Measurements from ENCODE around the gene DYSF. TPM values are rescaled to one million over a fixed set of nuclear protein-coding genes. Genes with fewer than 3 reads are reported as not detected.

Gene DYSF
- total and polyA plus RNA-seq, 2 donors (not counting 3 experiments of a cell fraction or from before 2014, with no cell fraction given), result 50.9 to 152 TPM

DNA sequence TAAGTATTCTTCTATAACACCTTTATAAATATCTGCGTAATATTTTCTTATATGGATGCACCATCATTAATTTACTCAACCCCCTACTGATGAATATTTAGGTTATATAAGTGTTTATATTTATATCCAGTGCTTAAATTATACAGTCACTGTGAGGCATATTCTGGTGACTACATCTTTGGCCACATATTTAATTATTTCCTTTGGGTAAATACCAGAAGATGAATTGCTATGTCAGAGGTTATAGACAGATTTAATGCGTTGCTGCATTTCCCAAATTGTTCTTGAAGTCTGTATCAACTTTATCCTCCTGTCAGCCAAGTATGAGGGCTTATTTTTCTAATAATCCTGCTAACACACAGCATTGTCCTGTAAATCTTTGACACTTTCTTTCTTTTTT lies 18.7 kb downstream of the DYSF start:
- H3K9me1 ChIP-seq (replicated peaks; ENCODE audit: control insufficient read depth, extremely low read depth, insufficient read depth, low read length), result no peaks in the 10 kb centered on the region
- no peak for TF ChIP-seq JUN (IDR thresholded peaks at IDR 0.05; ENCODE audit: borderline replicate concordance, insufficient read depth, insufficient read length, low read depth)
- TF ChIP-seq MYC (IDR thresholded peaks at IDR 0.05; ENCODE audit: low read depth, low read length), result no peak
- TF ChIP-seq POLR2A (IDR thresholded peaks at IDR 0.05; ENCODE audit: low read depth, low read length), result no peak
- no peak for TF ChIP-seq CTCF (IDR thresholded peaks at IDR 0.05; ENCODE audit: extremely low read depth in 1 of 2, insufficient read depth in 1 of 2, low read depth in 1 of 2, low read length in 2 of 2)
- no peak for TF ChIP-seq POLR2AphosphoS5 (IDR thresholded peaks at IDR 0.05; ENCODE audit: insufficient read depth, low read depth, low read length)
- no peak for TF ChIP-seq FOS (IDR thresholded peaks at IDR 0.05; ENCODE audit: borderline replicate concordance, insufficient read depth, low read length)
- TF ChIP-seq GATA2 (IDR thresholded peaks at IDR 0.05; ENCODE audit: insufficient read depth, insufficient read length, low read depth, low read length), result no peak
- TF ChIP-seq, protein P1, sequence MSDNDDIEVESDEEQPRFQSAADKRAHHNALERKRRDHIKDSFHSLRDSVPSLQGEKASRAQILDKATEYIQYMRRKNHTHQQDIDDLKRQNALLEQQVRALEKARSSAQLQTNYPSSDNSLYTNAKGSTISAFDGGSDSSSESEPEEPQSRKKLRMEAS (IDR thresholded peaks at IDR 0.05; ENCODE audit: insufficient read depth, insufficient read length), result no peak
- no peak for TF ChIP-seq EZH2 (IDR thresholded peaks at IDR 0.05; ENCODE audit: borderline replicate concordance, low read depth, low read length, severe bottlenecking)
- ChIA-PET CTCF (interaction anchor here (19.5 kb wide), 1 partner anchor 36 kb away, joined by 670 read pairs; no protein-coding TSS in a partner anchor), POLR2A (no interaction called here)
- dilution Hi-C loops (cut with MboI; ENCODE audit: extremely low pct_ligation_motif_present, low sequenced_read_pairs), result no loop called here
- no peaks in the 10 kb centered on the region for H4K20me1 ChIP-seq (replicated peaks; ENCODE audit: control insufficient read depth, extremely low read depth, insufficient read depth, low read length)
- no peak overlapping the region for H3K4me3 ChIP-seq (replicated peaks in 1 of 3; ENCODE audit: insufficient read depth in 1 of 3, low read depth in 1 of 3, low read length in 3 of 3)
- peaks cover 6% of the 10 kb centered on the region for H3K79me2 ChIP-seq (ENCODE audit: control insufficient read depth, insufficient read depth, low read length)
- H3K36me3 ChIP-seq (ENCODE audit: control insufficient read depth in 2 of 2, extremely low read depth in 1 of 2, insufficient read depth in 2 of 2, low read length in 2 of 2), result peaks cover 0 to 7% of the 10 kb centered on the region in 2 experiments
- no peak overlapping the region for H3K9ac ChIP-seq (replicated peaks; ENCODE audit: extremely low read depth, insufficient read depth, low read length)
- H3K27me3 ChIP-seq (ENCODE audit: control insufficient read depth in 2 of 2, insufficient read depth in 2 of 2, low read length in 2 of 2), result no peaks in the 10 kb centered on the region
- H2AFZ ChIP-seq (ENCODE audit: low read depth, low read length), result no peak overlapping the region
- peaks cover 33% of the 10 kb centered on the region for H3K4me1 ChIP-seq (ENCODE audit: control insufficient read depth, extremely low read depth, insufficient read depth, low read length)
- no peak for FAIRE-seq
- BruUV-seq (replicated peaks), result no TSS peak
- no peak for DNase-seq (ENCODE audit: low read depth, low spot score)
- H3K27ac ChIP-seq (ENCODE audit: insufficient read depth, low read depth, low read length), result no peak overlapping the region
- no peak overlapping the region for H3K4me2 ChIP-seq (ENCODE audit: insufficient read depth, low read length)
- intact Hi-C loops (cut with micrococcal nuclease), result no loop called here
- H3K9me3 ChIP-seq (replicated peaks; ENCODE audit: control insufficient read depth, insufficient read depth, low read length), result no peaks in the 10 kb centered on the region

All from endothelial cell of umbilical vein (primary cell).